ENCODE data around the gene KMT5B.

KMT5B gene

GRCh38 chr11:68226421-68226820, 13.3 kb upstream of the KMT5B start:
- H3K4me3 ChIP-seq (ENCODE audit: low read depth in 1 of 2, low read length in 1 of 2): no peak overlapping the region
- H3K27ac ChIP-seq: no peak overlapping the region
- H3K9me3 ChIP-seq: peaks cover 14% of the 10 kb centered on the region
- H3K4me1 ChIP-seq (ENCODE audit: control insufficient read depth in 1 of 2, insufficient read depth in 1 of 2, low read depth in 1 of 2, low read length in 1 of 2): no peaks in the 10 kb centered on the region
- no peaks in the 10 kb centered on the region for H3K27me3 ChIP-seq
- no peak for TF ChIP-seq CTCF (IDR thresholded peaks at IDR 0.05)
- no peaks in the 10 kb centered on the region for H3K36me3 ChIP-seq

- Histone ChIP-seq H3K36me3 (no peaks in the 10 kb centered on the region), H3K9me3 (peaks cover 7% of the 10 kb centered on the region)
Observed at GRCh38 chr11:68224606-68225005, 11.5 kb upstream of the KMT5B start.

GRCh38 chr11:68223275-68223674, 10.2 kb upstream of the KMT5B start:
- no peak overlapping the region for H3K27ac ChIP-seq
- H3K36me3 ChIP-seq: no peaks in the 10 kb centered on the region
- H3K4me1 ChIP-seq (ENCODE audit: control insufficient read depth in 1 of 2, insufficient read depth in 1 of 2, low read depth in 1 of 2, low read length in 1 of 2): no peaks in the 10 kb centered on the region
- no peak for TF ChIP-seq CTCF (IDR thresholded peaks at IDR 0.05)
- H3K9me3 ChIP-seq: no peaks in the 10 kb centered on the region
- H3K4me3 ChIP-seq (ENCODE audit: low read depth in 1 of 2, low read length in 1 of 2): no peak overlapping the region
- peaks cover 15% of the 10 kb centered on the region for H3K27me3 ChIP-seq

More at GRCh38 chr11:68224606-68225005, 11.5 kb upstream of the KMT5B start:
- no peaks in the 10 kb centered on the region for H3K4me1 ChIP-seq (ENCODE audit: control insufficient read depth in 1 of 2, insufficient read depth in 1 of 2, low read depth in 1 of 2, low read length in 1 of 2)
- peaks cover 7% of the 10 kb centered on the region for H3K27me3 ChIP-seq
- no peak for TF ChIP-seq CTCF (IDR thresholded peaks at IDR 0.05)
- no peak overlapping the region for H3K4me3 ChIP-seq (ENCODE audit: low read depth in 1 of 2, low read length in 1 of 2)
- no peak overlapping the region for H3K27ac ChIP-seq

GRCh38 chr11:68221406-68221805, 8.3 kb upstream of the KMT5B start:
- peaks cover 29% of the 10 kb centered on the region for H3K27me3 ChIP-seq
- no peak for TF ChIP-seq CTCF (IDR thresholded peaks at IDR 0.05)

GRCh38 chr11:68216171-68216938, 3.3 kb upstream of the KMT5B start:
- no peaks in the 10 kb centered on the region for H3K9me3 ChIP-seq
- H3K27me3 ChIP-seq: peaks cover 49% of the 10 kb centered on the region
- H3K36me3 ChIP-seq: no peaks in the 10 kb centered on the region
- H3K4me1 ChIP-seq (ENCODE audit: control insufficient read depth in 1 of 2, insufficient read depth in 1 of 2, low read depth in 1 of 2, low read length in 1 of 2): peaks cover 22 to 24% of the 10 kb centered on the region in 2 experiments
- H3K27ac ChIP-seq: no peak overlapping the region
- H3K4me3 ChIP-seq (ENCODE audit: low read depth in 1 of 2, low read length in 1 of 2): no peak overlapping the region
- TF ChIP-seq CTCF (IDR thresholded peaks at IDR 0.05): no peak

More at GRCh38 chr11:68221406-68221805, 8.3 kb upstream of the KMT5B start:
- Histone ChIP-seq H3K4me1 (ENCODE audit: control insufficient read depth in 1 of 2, insufficient read depth in 1 of 2, low read depth in 1 of 2, low read length in 1 of 2) (no peaks in the 10 kb centered on the region), H3K4me3 (ENCODE audit: low read depth in 1 of 2, low read length in 1 of 2) (no peak overlapping the region), H3K9me3 (no peaks in the 10 kb centered on the region), H3K27ac (no peak overlapping the region), H3K36me3 (no peaks in the 10 kb centered on the region)

Measured in neutrophil (primary cell).